HG03521 (cell line): ENCODE results near the gene GRM7.

Experiments
- ATAC-seq: cut with Tn5 transposase; IDR thresholded peaks from one replicate; pipeline ENCODE4 v1.9.1; 2021; ENCODE audit warnings: mild to moderate bottlenecking, moderate library complexity; ENCODE audit not compliant: unreplicated experiment

GRM7 gene

DNA sequence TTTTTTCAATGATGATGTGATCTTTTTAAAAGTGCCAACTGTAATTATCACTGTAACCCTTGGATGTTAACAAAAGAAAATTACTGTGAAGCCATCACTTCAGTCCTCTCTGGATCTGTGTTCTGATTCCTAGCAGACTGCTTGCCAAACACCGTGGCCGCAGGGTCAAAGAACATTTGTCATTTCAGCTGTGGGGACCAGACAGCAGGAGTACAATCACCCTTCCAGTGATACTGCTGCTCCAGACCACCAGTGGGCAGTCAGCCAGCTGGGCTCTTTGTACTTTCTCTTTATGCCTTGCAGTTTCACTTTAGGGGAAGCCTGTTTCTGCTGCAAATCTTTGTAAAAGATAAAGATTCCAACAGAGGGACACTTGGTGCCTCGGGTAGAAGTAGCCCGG is 770.0 kb downstream of the GRM7 start:
- no peak for ATAC-seq

DNA sequence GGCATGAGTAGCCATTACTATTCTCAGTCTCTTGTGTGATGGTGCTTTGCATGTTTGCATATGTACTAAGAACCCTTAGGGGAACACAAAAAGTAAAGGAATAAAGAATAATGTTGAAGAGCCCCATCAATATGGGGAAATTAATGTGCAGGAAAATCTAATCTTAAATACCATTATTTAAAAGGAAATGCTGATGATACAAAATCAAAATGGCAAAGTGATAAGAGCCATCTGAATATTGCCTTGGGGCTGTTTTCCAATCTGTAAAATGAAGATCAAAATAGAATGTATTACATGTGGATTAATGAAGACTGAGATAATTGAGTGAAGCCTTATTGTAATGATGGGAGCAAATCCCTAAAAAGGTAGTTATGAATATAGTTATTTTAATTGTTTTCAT is 771.4 kb downstream of the GRM7 start:
- ATAC-seq = no peak

DNA sequence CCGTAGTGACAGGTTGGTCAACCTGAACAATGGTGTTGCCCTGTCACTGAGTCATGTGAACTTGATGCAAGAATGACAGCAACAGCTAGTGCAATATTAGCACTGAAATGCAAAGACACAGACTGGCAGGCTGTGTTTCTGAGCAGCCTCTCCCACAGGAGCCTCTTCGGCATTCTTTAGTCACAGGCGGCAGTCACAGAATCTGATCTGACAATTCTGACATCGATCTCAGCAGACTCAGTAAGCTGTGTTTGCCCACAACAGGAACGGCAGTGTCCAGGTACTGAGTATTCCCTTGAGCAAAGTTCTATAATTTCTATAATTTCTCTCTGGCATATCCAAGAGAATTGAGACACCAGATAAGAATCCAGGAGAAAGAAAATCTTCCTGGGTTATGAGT is 776.8 kb downstream of the GRM7 start:
- ATAC-seq = no peak

DNA sequence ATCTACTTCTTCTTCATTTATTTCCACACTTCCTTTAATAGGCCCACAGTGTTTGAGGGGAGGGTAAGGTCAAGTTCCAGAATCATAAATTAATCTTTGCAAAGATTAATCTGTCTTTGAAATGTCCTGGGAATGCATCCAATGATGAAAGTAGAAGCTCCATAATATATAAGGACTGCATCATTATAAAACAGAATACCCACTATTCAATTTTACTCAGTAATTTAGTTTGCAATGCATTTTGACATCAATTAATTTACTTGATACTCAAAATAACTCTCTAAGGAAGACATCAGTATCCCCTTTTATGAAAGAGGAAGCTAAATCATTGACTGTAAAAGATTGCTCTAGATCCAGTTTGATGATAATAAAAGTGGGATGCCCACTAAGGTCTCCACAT is 777.2 kb downstream of the GRM7 start:
- no peak for ATAC-seq

DNA sequence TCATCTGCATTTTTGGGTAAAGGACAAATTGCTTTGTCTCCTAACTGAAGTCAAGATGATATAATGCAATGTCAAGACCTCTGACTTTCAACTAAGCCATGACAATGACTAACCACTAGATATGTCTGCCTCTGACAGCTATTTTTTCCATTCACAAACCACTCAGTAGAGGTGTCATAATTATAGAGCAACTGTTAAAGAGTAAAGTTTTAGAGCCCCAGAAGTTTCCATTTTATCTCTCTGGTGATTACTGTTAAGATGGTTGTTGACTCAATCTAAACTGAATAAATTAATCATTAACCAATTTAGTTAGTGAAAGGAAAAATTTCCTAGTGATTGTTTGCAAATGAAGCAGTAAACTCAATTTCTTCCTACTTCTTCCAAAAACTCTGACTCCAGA is 779.9 kb downstream of the GRM7 start:
- no peak for ATAC-seq

DNA sequence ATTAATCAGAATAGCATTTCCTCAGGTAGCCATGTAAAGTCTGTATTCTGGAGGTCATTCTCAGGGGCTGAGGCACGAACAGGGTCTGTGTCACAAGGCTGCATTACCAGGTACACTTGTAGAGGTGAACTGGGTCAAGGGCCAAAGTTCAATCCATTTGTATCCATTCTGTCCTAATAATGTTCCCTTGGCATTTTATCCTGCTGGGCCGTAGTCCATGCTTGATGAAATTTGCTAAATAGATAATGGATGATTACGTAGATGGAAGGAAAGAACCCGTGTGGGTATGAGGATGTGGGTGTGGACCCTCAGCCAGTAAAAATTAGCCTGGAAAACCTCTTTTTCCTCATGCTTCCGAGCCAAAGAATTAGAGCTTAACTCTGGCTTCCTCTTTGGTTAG is 785.9 kb downstream of the GRM7 start:
- ATAC-seq = no peak

DNA sequence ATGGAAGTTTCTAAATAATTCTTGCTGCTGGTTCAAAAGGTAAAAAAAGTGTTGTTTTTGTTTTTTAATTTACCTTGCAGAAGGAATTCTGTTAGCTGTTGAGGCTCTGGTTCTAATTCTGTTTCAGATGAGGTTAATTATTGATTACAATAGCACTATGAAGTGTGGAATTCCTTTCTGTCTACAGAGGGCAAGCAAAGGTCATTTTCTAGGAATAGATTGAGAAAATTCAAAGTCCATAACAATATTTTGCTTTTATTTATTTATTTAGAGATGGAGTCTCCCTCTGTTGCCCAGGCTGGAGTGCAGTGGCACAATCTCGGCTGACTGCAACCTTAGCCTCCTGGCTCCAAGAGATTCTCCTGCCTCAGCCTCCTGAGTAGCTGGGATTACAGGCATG is 789.6 kb downstream of the GRM7 start:
- ATAC-seq = no peak

DNA sequence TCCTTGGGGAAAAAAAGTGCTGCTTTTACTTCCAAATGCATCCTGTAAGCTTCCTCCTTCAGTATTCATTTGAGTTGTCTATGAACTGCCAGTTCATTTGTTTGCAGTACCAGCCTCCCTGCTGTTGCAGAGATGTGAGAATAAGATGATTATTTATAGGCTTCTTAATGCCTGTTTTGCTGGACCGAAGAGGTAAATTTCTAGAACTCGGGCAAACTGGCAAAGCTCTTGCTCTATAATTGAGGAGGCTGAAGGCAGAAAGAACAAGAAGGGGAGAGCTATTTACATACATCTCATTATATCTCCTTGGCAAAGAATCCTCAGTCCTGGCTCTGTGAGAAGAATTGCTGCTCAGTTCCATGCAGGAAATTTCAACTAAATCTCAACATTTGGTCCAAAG is 790.4 kb downstream of the GRM7 start:
- no peak for ATAC-seq

DNA sequence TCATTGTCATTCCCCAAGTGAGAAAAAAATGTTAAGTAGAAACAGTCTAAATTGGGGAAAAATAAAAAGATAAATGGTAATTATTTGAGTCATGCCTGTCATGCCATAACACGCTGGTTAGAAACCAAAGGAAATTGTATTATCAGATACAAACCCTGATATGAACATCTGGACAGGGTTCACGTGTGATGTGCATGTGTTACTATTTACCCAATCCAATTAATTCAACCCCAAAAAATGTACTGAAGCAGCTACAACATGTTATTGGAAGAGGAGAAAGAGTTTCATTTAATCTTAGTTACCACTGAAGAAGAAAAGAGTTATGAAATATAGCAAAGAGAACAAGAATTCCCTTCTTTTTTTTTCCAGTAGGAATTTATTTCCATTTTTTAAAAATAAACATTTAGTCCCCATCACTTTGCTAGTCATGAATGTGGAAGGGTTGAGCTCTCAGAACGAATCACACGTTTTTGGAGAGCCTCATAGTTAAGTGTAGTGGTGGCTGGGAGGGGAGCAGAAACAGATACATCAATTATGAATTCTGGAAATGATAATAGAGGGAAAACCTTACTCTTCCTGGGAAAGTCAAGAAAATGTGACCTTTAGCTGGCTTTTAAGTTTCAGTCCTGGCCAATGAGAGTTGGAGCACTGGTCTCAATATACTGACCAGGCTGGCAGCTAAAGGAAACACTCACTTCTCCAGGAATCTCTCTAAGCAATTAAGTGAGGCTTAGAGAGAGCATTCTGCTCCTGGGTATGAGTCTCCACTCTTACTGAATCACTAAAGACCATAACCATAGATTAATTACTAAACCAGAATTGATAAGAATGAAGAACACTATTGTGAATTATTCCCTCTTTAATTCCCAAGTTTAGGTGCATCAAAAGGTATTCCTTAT is 796.5 kb downstream of the GRM7 start:
- ATAC-seq = no peak

DNA sequence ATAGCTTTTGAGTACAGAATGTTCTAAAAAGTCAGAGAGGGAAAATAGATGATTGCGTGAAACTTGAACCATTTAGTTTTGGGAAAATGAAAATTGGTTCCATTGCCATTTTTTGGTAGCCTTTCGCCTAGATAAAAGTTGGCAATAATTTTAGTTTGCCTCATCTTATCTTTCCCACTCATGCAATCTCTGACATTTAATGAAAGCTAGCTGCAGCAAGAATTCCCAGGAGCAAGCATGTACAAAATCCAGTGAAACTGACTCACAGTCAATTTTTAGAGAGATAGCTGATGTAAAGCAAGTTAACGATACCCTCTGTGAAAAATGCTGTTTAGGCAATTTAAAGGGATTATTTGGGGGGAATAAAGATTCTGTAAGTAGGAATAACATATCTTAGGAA is 797.4 kb downstream of the GRM7 start:
- no peak for ATAC-seq

DNA sequence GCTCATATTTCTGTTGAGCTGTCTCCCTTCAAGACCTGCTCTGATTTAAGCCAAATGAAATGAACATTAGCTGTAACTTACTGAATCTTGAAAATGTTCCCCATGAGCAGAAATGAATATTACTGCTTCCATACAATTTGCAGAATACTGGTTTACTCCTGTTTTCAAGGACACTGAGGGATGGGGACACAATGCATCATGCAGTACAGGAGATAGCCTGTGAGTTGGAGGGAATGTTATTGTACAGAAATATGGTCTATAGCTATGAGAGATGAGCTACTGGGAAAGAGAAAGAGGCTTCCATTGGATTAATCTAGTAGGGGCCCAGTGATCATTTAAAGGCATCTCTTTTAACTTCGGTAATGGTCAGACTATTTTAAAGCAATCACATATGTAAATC is 798.2 kb downstream of the GRM7 start:
- no peak for ATAC-seq

DNA sequence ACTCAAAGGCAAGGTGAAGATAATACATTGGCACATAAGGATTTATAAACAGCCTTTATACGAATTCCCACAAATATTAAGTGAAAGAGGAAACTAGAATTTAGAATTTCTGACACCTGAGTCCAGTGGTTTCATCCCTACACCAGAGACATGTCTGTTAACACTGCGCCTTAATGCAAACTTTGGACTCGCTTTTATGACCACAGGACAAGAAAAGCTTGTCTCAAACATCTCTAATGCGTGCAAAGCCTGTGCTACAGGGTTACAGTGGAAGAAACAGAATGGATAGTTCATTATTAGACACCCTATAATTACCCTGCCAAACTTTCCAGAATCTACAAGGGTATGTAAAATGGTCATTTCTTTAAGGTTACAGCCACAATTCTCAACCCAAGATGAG is 802.9 kb downstream of the GRM7 start:
- no peak for ATAC-seq

DNA sequence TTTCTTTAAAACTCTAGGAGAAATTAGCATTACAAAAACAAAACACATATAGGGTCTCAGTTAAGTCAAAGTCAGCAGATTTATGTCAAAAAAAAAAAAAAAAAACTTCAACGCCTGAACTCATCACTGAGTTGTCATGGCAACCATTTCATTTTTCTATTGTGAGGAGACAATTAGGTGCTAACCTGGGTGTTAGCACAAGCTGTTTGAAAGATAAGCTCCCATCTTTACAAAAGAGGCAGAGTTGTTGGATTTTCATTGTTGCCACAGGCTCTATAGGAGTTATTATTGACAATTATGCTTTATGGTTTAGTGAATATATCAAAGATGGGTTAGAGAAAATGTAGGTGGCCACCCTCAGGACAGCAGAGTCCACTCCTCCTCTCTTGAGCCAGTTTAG is 806.9 kb downstream of the GRM7 start:
- no peak for ATAC-seq

DNA sequence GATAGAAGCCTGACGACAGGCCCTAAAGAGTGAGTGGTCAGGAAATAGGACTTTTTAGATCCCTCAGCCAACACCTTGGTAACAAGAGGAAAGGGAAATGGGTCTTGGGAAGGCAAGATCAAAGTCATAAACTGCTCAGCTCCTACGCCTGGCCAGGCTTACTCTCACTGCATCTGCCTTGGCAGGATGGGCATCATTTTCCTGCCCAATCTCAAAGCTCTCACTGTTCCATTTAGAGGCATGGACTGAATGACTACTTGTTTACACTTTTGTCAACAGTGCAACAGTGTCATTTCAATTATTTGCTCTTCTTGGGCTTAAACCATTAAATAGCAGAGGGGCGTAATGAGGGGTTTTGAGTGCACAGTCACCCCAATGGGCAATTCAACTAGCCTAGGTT is 808.7 kb downstream of the GRM7 start:
- no peak for ATAC-seq

DNA sequence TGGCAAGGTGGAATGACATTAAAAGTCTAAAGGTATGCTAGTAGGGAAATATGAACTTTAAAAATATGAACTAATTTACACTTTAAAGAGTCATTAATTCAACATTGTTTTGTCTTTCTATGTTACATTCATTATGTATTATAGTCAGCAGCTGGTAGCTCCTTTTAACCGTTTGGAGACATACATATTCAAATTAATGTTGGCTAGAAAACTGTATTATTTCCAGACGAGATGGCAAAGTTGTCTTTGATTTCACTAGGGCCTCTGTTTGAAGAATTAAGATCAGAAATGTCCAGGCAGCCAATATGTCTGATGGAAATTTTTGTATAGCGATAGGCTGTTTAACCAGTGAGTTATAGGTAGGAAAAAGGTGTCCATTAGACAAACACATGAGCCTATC is 817.6 kb downstream of the GRM7 start:
- ATAC-seq = no peak

DNA sequence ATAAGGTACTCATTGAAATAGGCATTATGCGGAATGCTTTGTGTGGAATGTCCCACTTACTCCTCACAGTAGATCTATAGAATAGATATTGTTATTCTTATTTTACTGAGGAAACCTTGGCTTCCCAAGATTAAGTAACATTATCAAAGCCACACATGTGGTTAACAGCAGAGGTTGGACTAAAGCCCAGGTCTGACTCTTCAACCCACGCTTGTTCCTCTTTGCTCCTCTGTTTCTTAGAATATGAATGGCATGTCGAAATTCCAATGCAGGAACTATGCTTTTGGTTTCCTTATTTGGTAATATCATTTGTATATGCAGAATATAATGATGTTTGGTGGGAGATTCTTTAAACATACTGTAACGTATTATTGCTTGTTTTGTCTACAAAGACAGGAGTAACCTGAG is 821.9 kb downstream of the GRM7 start:
- ATAC-seq = no peak

DNA sequence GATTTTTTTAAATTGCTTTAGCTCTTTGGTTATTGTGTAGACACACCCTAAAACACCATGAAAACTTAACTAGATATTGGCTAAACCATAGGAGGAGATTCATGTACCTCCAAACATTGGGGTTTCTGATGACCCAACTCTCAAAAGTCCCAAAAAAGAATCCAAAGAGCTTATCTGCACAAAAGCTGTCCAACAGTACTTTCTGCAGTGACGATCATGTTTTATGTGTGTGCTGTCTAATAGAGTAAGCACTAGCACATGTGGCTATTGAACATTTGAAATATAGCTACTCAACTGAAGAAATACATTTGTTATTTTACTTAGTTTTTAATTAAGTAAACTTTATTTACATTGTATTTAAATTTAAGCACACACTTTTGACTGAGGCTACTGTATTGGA is 822.5 kb downstream of the GRM7 start:
- no peak for ATAC-seq

DNA sequence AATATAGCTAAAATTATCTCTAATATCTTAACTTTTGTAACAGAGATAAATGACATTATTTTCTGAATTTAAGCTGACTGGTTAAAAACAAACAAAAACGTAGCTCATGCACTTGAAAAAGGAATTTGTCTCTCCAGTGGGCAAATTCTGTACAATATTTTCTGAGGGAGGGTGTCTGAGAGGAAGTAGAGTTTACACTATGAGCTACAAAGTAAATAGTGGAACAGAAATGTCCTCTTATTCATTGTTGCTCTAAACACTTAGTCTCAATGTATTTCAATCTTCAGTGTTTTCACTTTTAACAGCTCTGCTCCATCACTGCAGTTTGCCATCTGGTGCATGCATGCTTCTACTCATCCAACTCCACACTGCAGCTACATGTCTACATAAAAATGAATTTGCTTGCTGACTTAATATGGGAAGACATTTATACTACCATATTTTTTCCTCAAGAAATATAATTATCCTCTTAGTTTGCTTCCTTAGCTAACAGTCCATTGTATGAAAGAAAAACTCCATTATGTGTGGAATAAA is 823.3 kb downstream of the GRM7 start:
- no peak for ATAC-seq

DNA sequence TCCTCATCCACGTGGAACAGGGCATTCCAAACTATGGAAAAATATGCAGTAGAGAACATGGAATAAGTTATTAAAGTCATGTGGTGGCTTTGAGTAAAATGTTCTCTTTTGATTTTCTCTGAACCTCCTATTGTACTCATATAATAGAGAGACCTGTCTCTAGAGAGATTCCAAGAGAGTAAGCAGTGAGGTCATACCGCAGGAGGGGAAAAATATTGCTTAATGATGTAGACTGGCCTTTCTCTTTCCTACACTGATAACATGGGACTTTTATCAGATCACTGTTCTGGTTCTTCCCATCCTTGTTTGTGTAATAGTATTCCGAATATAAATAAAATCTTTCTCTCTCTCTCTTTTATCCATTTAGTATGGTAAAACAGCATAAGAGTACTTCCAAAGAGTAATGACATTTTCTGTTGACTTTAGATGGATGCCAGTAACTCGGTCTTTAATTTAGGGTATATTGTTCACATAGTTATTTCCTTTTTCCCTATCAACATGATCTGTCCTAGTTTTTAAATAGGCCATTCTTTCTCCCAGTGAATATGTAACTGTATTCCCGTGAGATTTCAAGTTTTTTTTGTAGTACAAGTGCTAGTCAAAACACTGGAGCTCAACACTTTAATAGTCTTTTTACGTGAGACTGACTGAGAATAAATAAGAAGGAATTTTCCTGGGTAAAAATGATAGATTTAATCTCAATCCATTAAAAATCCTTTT is 826.7 kb downstream of the GRM7 start:
- ATAC-seq = no peak

DNA sequence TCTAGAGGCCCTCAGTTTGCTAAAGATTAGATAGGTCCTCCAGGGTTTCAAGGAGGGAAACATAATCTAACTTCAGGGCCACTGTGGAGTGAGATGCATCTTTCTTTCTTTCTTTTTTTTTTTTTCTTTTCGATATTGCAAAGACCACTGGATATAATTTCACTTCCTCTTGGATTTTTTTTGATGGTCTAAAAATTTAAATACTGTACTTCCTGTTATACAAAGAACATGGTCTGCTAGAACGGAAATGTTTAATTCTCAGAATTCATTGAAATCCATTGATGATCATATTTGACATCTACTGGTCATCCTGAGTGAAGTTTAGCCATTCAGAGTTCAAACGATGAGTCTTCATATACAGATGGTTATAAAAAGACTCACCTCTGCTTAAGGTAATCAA is 832.0 kb downstream of the GRM7 start:
- no peak for ATAC-seq

DNA sequence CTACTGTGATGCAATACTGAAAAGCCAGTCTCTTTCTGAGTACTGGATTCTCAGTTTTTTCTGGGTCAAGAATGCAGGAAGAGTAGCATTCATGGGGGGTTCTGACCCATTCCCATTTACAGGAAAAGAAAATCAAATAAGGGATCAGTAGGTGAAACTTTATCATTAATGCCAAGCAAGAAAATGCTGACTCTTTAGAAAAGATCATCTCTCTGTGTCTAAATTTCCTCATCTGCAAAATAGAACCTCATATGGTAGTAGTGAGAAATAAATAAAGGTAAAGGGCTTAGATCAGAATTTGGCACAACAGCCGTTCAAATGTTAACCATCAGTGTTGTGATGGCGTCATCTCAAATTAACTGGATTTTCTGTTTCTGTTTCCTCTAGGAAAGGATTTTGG is 833.1 kb downstream of the GRM7 start:
- ATAC-seq = no peak

DNA sequence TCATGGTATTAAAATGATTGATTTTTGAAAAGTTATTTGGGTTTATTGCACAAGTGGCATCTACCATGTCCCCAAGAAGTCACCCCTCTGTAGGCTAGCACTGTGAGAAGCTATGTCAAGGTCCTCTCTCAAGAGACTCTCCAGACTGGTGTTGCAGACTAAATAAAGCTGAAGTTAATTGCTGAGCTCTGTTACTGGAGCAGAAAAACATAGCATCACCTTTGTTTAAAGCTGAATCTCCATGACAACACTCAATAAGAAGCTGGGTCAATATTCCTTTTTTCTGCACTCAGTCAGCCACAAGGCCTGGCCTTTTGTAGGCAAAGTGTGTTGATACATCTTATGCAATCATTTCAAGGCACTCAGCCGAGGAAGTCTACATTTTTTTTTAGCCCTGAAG is 834.1 kb downstream of the GRM7 start:
- ATAC-seq = no peak
